H1 (cell line): ENCODE data around the gene HDX. TPM values are rescaled to one million over a fixed set of nuclear protein-coding genes. Genes with fewer than 3 reads are reported as not detected.

Experiments used
- CTCF ChIA-PET: fragments of 300-600 bp; sonication (Branson Sonifier 250); formaldehyde crosslinking; loops from one replicate; lab custom pipeline; 2021; ENCODE audit not compliant: partially characterized antibody; lab: Charles Lee
- POLR2A ChIA-PET: fragments of 300-600 bp; sonication (Branson Sonifier 250); formaldehyde crosslinking; loops from one replicate; lab custom pipeline; 2021; ENCODE audit warnings: inconsistent platforms; ENCODE audit not compliant: partially characterized antibody; lab: Charles Lee
- DNase-seq, 2 experiments: peaks; one replicate each; pipeline versions ENCODE4 v3.0.0 to v3.0.0-alpha.2; 2010 to 2022; ENCODE audit warnings: low spot score in 2 of 2, low read depth in 1 of 2, mixed read lengths in 1 of 2
- FAIRE-seq: peaks from 2 replicates; lab custom pipeline; 2011; peaks lifted over from hg19 to GRCh38; lab: Jason Lieb, UNC
- H2AFZ ChIP-seq: 2 replicates; pipeline ENCODE4 v1.8.1; 2012; ENCODE audit warnings: low read length, inconsistent platforms
- H2AK5ac ChIP-seq: 2 replicates; pipeline ENCODE4 v1.6.1; 2013; ENCODE audit warnings: low read depth, low read length
- H2BK120ac ChIP-seq: replicated peaks from 2 replicates; pipeline ENCODE3; 2013; ENCODE audit warnings: low read depth, low read length, inconsistent platforms
- H2BK12ac ChIP-seq: 2 replicates; pipeline ENCODE4 v1.6.1; 2013; ENCODE audit warnings: low read depth, low read length
- H2BK15ac ChIP-seq: 2 replicates; pipeline ENCODE4 v1.6.1; 2013; ENCODE audit warnings: low read length
- H2BK20ac ChIP-seq: 2 replicates; pipeline ENCODE4 v1.6.1; 2013; ENCODE audit warnings: low read length
- H2BK5ac ChIP-seq: 2 replicates; pipeline ENCODE4 v1.6.1; 2013; ENCODE audit warnings: low read depth, low read length
- H3K14ac ChIP-seq: 2 replicates; pipeline ENCODE4 v1.6.1; 2013; ENCODE audit warnings: inconsistent platforms; ENCODE audit not compliant: insufficient read length
- H3K18ac ChIP-seq: 2 replicates; pipeline ENCODE4 v1.6.1; 2013; ENCODE audit warnings: low read length; ENCODE audit errors: extremely low read depth
- H3K23ac ChIP-seq: 2 replicates; pipeline ENCODE4 v1.6.1; 2013; ENCODE audit warnings: inconsistent platforms; ENCODE audit not compliant: insufficient read length
- H3K23me2 ChIP-seq: 2 replicates; pipeline ENCODE4 v1.6.1; 2013; ENCODE audit warnings: low read depth, low read length
- H3K27ac ChIP-seq: 2 replicates; pipeline ENCODE4 v1.6.1; 2011; ENCODE audit warnings: low read depth, low read length, inconsistent platforms
- H3K27me3 ChIP-seq, 4 experiments: replicated peaks in 1 of 4; 1 replicate in 1 of 4; 2 replicates in 3 of 4; pipeline versions ENCODE4 v1.6.1 to v1.8.1; 2011 to 2013; ENCODE audit warnings: low read length in 3 of 4, mild to moderate bottlenecking in 3 of 4, inconsistent platforms in 2 of 4, mixed read lengths in 2 of 4, moderate library complexity in 1 of 4; ENCODE audit not compliant: control insufficient read depth in 3 of 4, insufficient read depth in 3 of 4; ENCODE audit errors: extremely low read depth in 1 of 4
- H3K36me3 ChIP-seq, 4 experiments: 2 replicates each; pipeline versions ENCODE4 v1.6.1 to v1.8.1; 2011 to 2013; ENCODE audit warnings: mild to moderate bottlenecking in 4 of 4, low read length in 3 of 4, moderate library complexity in 2 of 4, control low read depth in 1 of 4, inconsistent platforms in 1 of 4; ENCODE audit not compliant: insufficient read depth in 4 of 4, control insufficient read depth in 2 of 4
- H3K4ac ChIP-seq: replicated peaks from 2 replicates; pipeline ENCODE3; 2013; ENCODE audit warnings: low read length, low read depth, mixed read lengths, inconsistent platforms; ENCODE audit not compliant: insufficient read length
- H3K4me1 ChIP-seq, 4 experiments: replicated peaks in 1 of 4; 1 replicate in 1 of 4; 2 replicates in 3 of 4; pipeline versions ENCODE4 v1.6.1 to v1.8.1; 2011 to 2013; ENCODE audit warnings: low read length in 3 of 4, inconsistent platforms in 2 of 4, mixed read lengths in 1 of 4; ENCODE audit not compliant: insufficient read depth in 4 of 4, control insufficient read depth in 3 of 4
- H3K4me2 ChIP-seq, 2 experiments: 2 replicates each; pipeline versions ENCODE4 v1.6.1 to v1.8.1; 2011 to 2013; ENCODE audit warnings: low read depth in 2 of 2, low read length in 2 of 2, control low read depth in 1 of 2, inconsistent platforms in 1 of 2, mild to moderate bottlenecking in 1 of 2; ENCODE audit not compliant: insufficient read depth in 1 of 2
- H3K4me3 ChIP-seq, 4 experiments: fragments of 200-600, 300-600 bp in 1 of 4; sonication (generic), shearing (Covaris generic), sonication (Bioruptor Twin) in 1 of 4; 2 replicates each; pipeline versions ENCODE4 v1.5.1 to v1.8.1; 2011 to 2016; ENCODE audit warnings: low read length in 4 of 4, low read depth in 3 of 4, control low read depth in 2 of 4, inconsistent platforms in 2 of 4, mild to moderate bottlenecking in 2 of 4, mixed read lengths in 1 of 4, moderate library complexity in 1 of 4; ENCODE audit not compliant: insufficient read depth in 2 of 4; ENCODE audit errors: extremely low read depth in 1 of 4
- H3K56ac ChIP-seq: replicated peaks from 2 replicates; pipeline ENCODE3; 2013; ENCODE audit warnings: low read depth, mild to moderate bottlenecking, mixed read lengths, low read length, inconsistent platforms; ENCODE audit not compliant: insufficient read length
- H3K79me1 ChIP-seq: 2 replicates; pipeline ENCODE4 v1.6.1; 2013; ENCODE audit warnings: low read depth, low read length, control low read depth
- H3K79me2 ChIP-seq, 2 experiments: 2 replicates each; pipeline versions ENCODE4 v1.6.1 to v1.8.1; 2012 to 2013; ENCODE audit warnings: low read length in 2 of 2, mild to moderate bottlenecking in 2 of 2, inconsistent platforms in 1 of 2; ENCODE audit not compliant: insufficient read depth in 2 of 2, control insufficient read depth in 1 of 2
- H3K9ac ChIP-seq, 4 experiments: replicated peaks in 1 of 4; 1 replicate in 1 of 4; 2 replicates in 3 of 4; pipeline versions ENCODE4 v1.6.1 to v1.8.1; 2011 to 2013; ENCODE audit warnings: low read depth in 3 of 4, low read length in 3 of 4, control low read depth in 2 of 4, mild to moderate bottlenecking in 2 of 4, moderate library complexity in 2 of 4, inconsistent platforms in 1 of 4; ENCODE audit errors: extremely low read depth in 1 of 4
- H3K9me3 ChIP-seq, 2 experiments: 2 replicates each; pipeline versions ENCODE4 v1.6.1 to v1.8.1; 2012 to 2013; ENCODE audit warnings: mild to moderate bottlenecking in 2 of 2, moderate library complexity in 2 of 2, control low read depth in 1 of 2, inconsistent platforms in 1 of 2, low read depth in 1 of 2, low read length in 1 of 2, mixed read lengths in 1 of 2; ENCODE audit not compliant: insufficient read depth in 2 of 2
- H4K20me1 ChIP-seq, 2 experiments: replicated peaks in 1 of 2; 2 replicates each; pipeline versions ENCODE3 to v1.8.1; 2011 to 2013; ENCODE audit warnings: inconsistent platforms in 2 of 2, low read length in 2 of 2, mild to moderate bottlenecking in 1 of 2; ENCODE audit not compliant: insufficient read depth in 2 of 2, control insufficient read depth in 1 of 2
- H4K5ac ChIP-seq: 2 replicates; pipeline ENCODE4 v1.6.1; 2013; ENCODE audit warnings: low read length, low read depth, mixed read lengths, inconsistent platforms; ENCODE audit not compliant: insufficient read length
- H4K8ac ChIP-seq: 2 replicates; pipeline ENCODE4 v1.8.0; 2013; ENCODE audit warnings: mild to moderate bottlenecking, moderate library complexity, low read length, inconsistent platforms; ENCODE audit not compliant: insufficient read depth; ENCODE audit errors: extremely low read depth
- H4K91ac ChIP-seq: replicated peaks from 2 replicates; pipeline ENCODE3; 2013; ENCODE audit warnings: low read length, mixed read lengths, inconsistent platforms; ENCODE audit not compliant: insufficient read length
- ASH2L ChIP-seq: fragments of 200-600, 300-600 bp; sonication (generic); IDR thresholded peaks from one replicate; pipeline ENCODE4 v1.7.1; 2017; ENCODE audit warnings: low read length
- BCL11A ChIP-seq, 2 experiments: IDR thresholded peaks; one replicate each; pipeline ENCODE4 v1.6.1; 2011; ENCODE audit warnings: low read depth in 2 of 2, low read length in 2 of 2, mild to moderate bottlenecking in 2 of 2
- BRCA1 ChIP-seq: IDR thresholded peaks from 2 replicates; pipeline ENCODE4 v1.6.1; 2012; ENCODE audit warnings: low read depth, low read length, improper control_type of control experiment
- FOSL1 ChIP-seq: IDR thresholded peaks from 2 replicates; pipeline ENCODE4 v1.6.1; 2011; ENCODE audit warnings: mild to moderate bottlenecking, low read depth, low read length, moderate library complexity; ENCODE audit not compliant: insufficient read depth
- GABPA ChIP-seq: IDR thresholded peaks from 2 replicates; pipeline ENCODE4 v1.6.1; 2011; ENCODE audit warnings: mild to moderate bottlenecking, low read length, moderate library complexity, borderline replicate concordance; ENCODE audit not compliant: insufficient read depth
- KDM5A ChIP-seq: fragments of 200-600 bp; IDR thresholded peaks from 2 replicates; pipeline ENCODE4 v1.7.1; 2012; ENCODE audit warnings: mild to moderate bottlenecking, low read length, inconsistent platforms, mixed read lengths
- MAFK ChIP-seq: IDR thresholded peaks from 2 replicates; pipeline ENCODE4 v1.6.1; 2012; ENCODE audit warnings: low read depth, mild to moderate bottlenecking, improper control_type of control experiment, low read length
- PHF8 ChIP-seq: fragments of 200-600 bp; sonication (generic); conservative IDR thresholded peaks from 2 replicates; pipeline ENCODE4 v1.7.1; 2012; ENCODE audit warnings: low read depth, mild to moderate bottlenecking, inconsistent platforms, low read length, moderate library complexity
- SIX5 ChIP-seq: IDR thresholded peaks from 2 replicates; pipeline ENCODE4 v1.6.1; 2011; ENCODE audit warnings: mild to moderate bottlenecking, low read depth, low read length
- SP4 ChIP-seq: IDR thresholded peaks from 2 replicates; pipeline ENCODE4 v1.6.1; 2012; ENCODE audit warnings: low read length, inconsistent platforms
- TAF1 ChIP-seq: IDR thresholded peaks from 2 replicates; pipeline ENCODE4 v1.6.1; 2011; ENCODE audit warnings: mild to moderate bottlenecking, low read depth, low read length
- TCF12 ChIP-seq: IDR thresholded peaks from 2 replicates; pipeline ENCODE4 v1.6.1; 2011; ENCODE audit warnings: low read depth, mild to moderate bottlenecking, low read length
- YY1 ChIP-seq: IDR thresholded peaks from 2 replicates; pipeline ENCODE4 v1.6.1; 2011; ENCODE audit warnings: low read depth, mild to moderate bottlenecking, low read length
- WGBS, 2 experiments: shearing (Covaris generic) in 1 of 2; methylation state at CpG; one replicate each; pipeline versions ENCODE4 v1.1.6 to v1.1.7; 2013 to 2015; ENCODE audit warnings: low lambda C conversion rate in 2 of 2, mixed read lengths in 2 of 2, inconsistent platforms in 1 of 2, low coverage in 1 of 2, missing lambda C conversion rate in 1 of 2; ENCODE audit not compliant: insufficient replicate concordance in 2 of 2, insufficient coverage in 1 of 2, insufficient read length in 1 of 2; ENCODE audit errors: extremely low coverage in 1 of 2, missing lambda C conversion rate in 1 of 2; 5-methylcytosine and 5-hydroxymethylcytosine counted together
- polyA plus RNA-seq, 7 experiments: library from polyadenylated mRNA; depleted of rRNA in 3 of 7; stranded (reverse) in 5 of 7; unstranded in 2 of 7; fragments of >200 nt in 5 of 7; fragments of 200-250 nt in 2 of 7; gene quantifications; 1 replicate in 5 of 7; 2 replicates in 1 of 7; 4 replicates in 1 of 7; pipeline versions ENCODE4 v1.2.1 to v1.2.3, GENCODE V29; 2011 to 2013; ENCODE audit warnings: missing spikeins in 2 of 7, mixed read lengths in 2 of 7
- total RNA-seq: library from RNA; stranded (reverse); fragmentation: NEBNext Ultra II Directional; extraction: Animal tissue kit (Norgen Biotek cat#: 25700); gene quantifications from 2 replicates; pipeline ENCODE4 v1.2.1, GENCODE V29; 2021
- TF ChIP-seq, protein P1 (sequence below): IDR thresholded peaks from 2 replicates; pipeline ENCODE4 v1.6.1; 2011; ENCODE audit warnings: low read depth, mild to moderate bottlenecking, low read length; ENCODE audit not compliant: insufficient read depth
- TF ChIP-seq, protein P2 (sequence below): IDR thresholded peaks from 2 replicates; pipeline ENCODE4 v1.6.1; 2012; ENCODE audit warnings: inconsistent platforms

Gene HDX
- total and polyA plus RNA-seq, 2 of the 8 experiments (the other 6 are each of a cell fraction or from before 2014, with no cell fraction given), result 0.54 to 10.2 TPM

DNA sequence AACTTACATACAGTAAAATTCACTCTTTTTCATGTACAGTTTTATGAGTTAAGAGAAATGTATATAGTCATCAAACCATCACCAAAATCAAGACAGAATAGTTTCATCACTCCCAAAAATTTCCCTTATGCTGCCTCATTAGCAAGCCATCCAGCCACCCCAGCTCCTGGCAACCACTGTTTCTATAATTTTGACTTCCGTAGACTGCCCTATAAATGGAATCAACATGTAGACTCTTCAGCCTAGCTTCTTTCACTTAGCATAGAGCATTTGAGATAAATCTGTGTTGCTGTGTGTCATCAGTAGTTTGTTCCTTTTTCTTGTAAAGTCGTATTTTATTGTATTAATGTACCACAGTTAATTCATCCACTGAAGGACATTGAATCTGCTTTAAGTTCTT is 23.2 kb downstream of the HDX start:
- no peak for DNase-seq
- 89% methylated on average over 2 of the region's 2 CpGs; no CpG with 5 or more reads in 1 of the 2 experiments for WGBS, 2 experiments
- POLR2A ChIA-PET, result no interaction called here
- TF ChIP-seq GABPA, result no peak
- TF ChIP-seq BCL11A (IDR thresholded peaks at IDR 0.05; ENCODE audit: low read depth in 2 of 2, low read length in 2 of 2), result no peak
- TF ChIP-seq, protein P1, sequence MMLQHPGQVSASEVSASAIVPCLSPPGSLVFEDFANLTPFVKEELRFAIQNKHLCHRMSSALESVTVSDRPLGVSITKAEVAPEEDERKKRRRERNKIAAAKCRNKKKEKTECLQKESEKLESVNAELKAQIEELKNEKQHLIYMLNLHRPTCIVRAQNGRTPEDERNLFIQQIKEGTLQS, result no peak
- no peak for TF ChIP-seq SIX5
- no peak for TF ChIP-seq TAF1
- TF ChIP-seq SP4, result no peak
- TF ChIP-seq KDM5A, result no peak
- no peak for TF ChIP-seq PHF8
- TF ChIP-seq MAFK, result no peak
- TF ChIP-seq, protein P2, sequence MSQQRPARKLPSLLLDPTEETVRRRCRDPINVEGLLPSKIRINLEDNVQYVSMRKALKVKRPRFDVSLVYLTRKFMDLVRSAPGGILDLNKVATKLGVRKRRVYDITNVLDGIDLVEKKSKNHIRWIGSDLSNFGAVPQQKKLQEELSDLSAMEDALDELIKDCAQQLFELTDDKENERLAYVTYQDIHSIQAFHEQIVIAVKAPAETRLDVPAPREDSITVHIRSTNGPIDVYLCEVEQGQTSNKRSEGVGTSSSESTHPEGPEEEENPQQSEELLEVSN, result no peak
- TF ChIP-seq BRCA1, result no peak
- no peak for TF ChIP-seq TCF12
- no peak for TF ChIP-seq FOSL1
- no peak for TF ChIP-seq ASH2L
- TF ChIP-seq YY1, result no peak

More for the DNA sequence above, 23.2 kb downstream of the HDX start:
- no peaks in the 10 kb centered on the region for H3K4me1 ChIP-seq
- H3K23me2 ChIP-seq, result no peaks in the 10 kb centered on the region
- no peak overlapping the region for H2BK12ac ChIP-seq
- FAIRE-seq, result no peak
- H3K4ac ChIP-seq, result no peak overlapping the region
- no peak overlapping the region for H4K8ac ChIP-seq
- no peak overlapping the region for H2AK5ac ChIP-seq
- no peak overlapping the region for H2BK5ac ChIP-seq
- H4K20me1 ChIP-seq, result no peaks in the 10 kb centered on the region
- no peak overlapping the region for H4K91ac ChIP-seq
- no peaks in the 10 kb centered on the region for H3K27me3 ChIP-seq
- no peak overlapping the region for H3K4me2 ChIP-seq
- no peak overlapping the region for H2BK20ac ChIP-seq
- no peak overlapping the region for H3K23ac ChIP-seq
- no peak overlapping the region for H2BK15ac ChIP-seq
- no peak overlapping the region for H3K18ac ChIP-seq
- no peaks in the 10 kb centered on the region for H3K79me2 ChIP-seq
- H3K36me3 ChIP-seq, result peaks cover 0 to 2% (median 0%) of the 10 kb centered on the region in 4 experiments; a peak in 2 of 8 replicates
- H3K79me1 ChIP-seq, result no peaks in the 10 kb centered on the region
- no peak overlapping the region for H3K4me3 ChIP-seq
- H3K9me3 ChIP-seq, result peaks cover 0 to 3% of the 10 kb centered on the region in 2 experiments; a peak in 1 of 4 replicates
- no peak overlapping the region for H3K27ac ChIP-seq
- CTCF ChIA-PET, result no interaction called here
- no peak overlapping the region for H4K5ac ChIP-seq
- H2BK120ac ChIP-seq, result no peak overlapping the region
- H3K14ac ChIP-seq, result no peak overlapping the region
- H2AFZ ChIP-seq, result no peak overlapping the region
- no peak overlapping the region for H3K9ac ChIP-seq
- H3K56ac ChIP-seq, result no peak overlapping the region
